Right lobe of liver (tissue), 6 donors: Measurements from ENCODE around the gene UBE2F. TPM values are rescaled to one million over a fixed set of nuclear protein-coding genes. Genes with fewer than 3 reads are reported as not detected.

Source experiments
- ATAC-seq, 4 donors: fragments of 200-7000 bp; cut with Tn5 transposase; one replicate each; pipeline ENCODE4 v1.9.1; 2020; ENCODE audit warnings: mild to moderate bottlenecking in 4 of 4, moderate library complexity in 4 of 4
- DNase-seq, 3 donors: peaks; one replicate each; pipeline ENCODE4 v3.0.0-alpha.2; 2020
- H3K27ac ChIP-seq, 3 donors: fragments of 200-600 bp; one replicate each; pipeline ENCODE4 v1.8.0; 2022
- H3K27me3 ChIP-seq, 2 donors: fragments of 200-600 bp; one replicate each; pipeline ENCODE4 v1.8.0; 2022
- H3K36me3 ChIP-seq, 4 donors: fragments of 200-600 bp; sonication (generic) in 1 of 4; one replicate each; pipeline versions ENCODE4 v1.5.1 to v1.8.0; 2017 to 2022; ENCODE audit warnings: control low read depth in 1 of 4
- H3K4me1 ChIP-seq, 4 donors: fragments of 200-600 bp; sonication (generic) in 1 of 4; one replicate each; pipeline versions ENCODE4 v1.5.1 to v1.8.0; 2017 to 2022; ENCODE audit warnings: control low read depth in 1 of 4
- H3K4me3 ChIP-seq, 3 donors: fragments of 200-600 bp; one replicate each; pipeline ENCODE4 v1.8.0; 2022
- H3K9me3 ChIP-seq, 4 donors: fragments of 200-600 bp; sonication (generic) in 1 of 4; one replicate each; pipeline versions ENCODE4 v1.5.1 to v1.8.0; 2017 to 2022; ENCODE audit warnings: control low read depth in 1 of 4
- CTCF ChIP-seq, 4 donors: fragments of 200-600 bp in 3 of 4; fragments of 450-650 bp in 1 of 4; IDR thresholded peaks; one replicate each; pipeline versions ENCODE4 v1.5.1 to v1.8.0; 2016 to 2022; ENCODE audit warnings: antibody characterized with exemption in 4 of 4, mild to moderate bottlenecking in 2 of 4
- POLR2A ChIP-seq: fragments of 450-650 bp; IDR thresholded peaks from one replicate; pipeline ENCODE4 v1.6.1; 2017; ENCODE audit warnings: antibody characterized with exemption, mild to moderate bottlenecking
- WGBS: methylation state at CpG from one replicate; pipeline ENCODE4 v1.1.6; 2018; ENCODE audit warnings: low coverage, low lambda C conversion rate; ENCODE audit not compliant: insufficient coverage; ENCODE audit errors: missing lambda C conversion rate; 5-methylcytosine and 5-hydroxymethylcytosine counted together
- intact Hi-C, 2 donors: fragments of 100-400 bp; cut with DNase I; formaldehyde crosslinking; loops; one replicate each; pipeline versions ENCODE4 v1.11.2 to v1.14.1; 2022
- total RNA-seq, 6 experiments: library from RNA; depleted of rRNA in 2 of 6; stranded (reverse); fragments of >200 nt in 2 of 6; fragmentation: NEBNext Ultra II Directional in 3 of 6; extraction: Animal tissue kit (Norgen Biotek cat#: 25700) in 3 of 6; gene quantifications; one replicate each; pipeline versions ENCODE4 v1.1.0 to v1.2.4, GENCODE V29; 2016 to 2023
- donor health status: DM: no; HTN: yes; CAD: no.
- donor health status: DM: no; HTN: no; CAD: no.
- donor health status: DM: no; HTN: no; CAD: no.
- donor health status: DM: no; HTN: yes; CAD: no.
- donor health status: DM: no; HTN: yes; CAD: no.

The UBE2F gene
- total RNA-seq, 6 experiments from 2014 or later, result 23.3 to 44.9 (median 28.3) TPM

- WGBS, result 19% methylated on average over 2 of the region's 2 CpGs
- no peak for TF ChIP-seq CTCF (IDR thresholded peaks at IDR 0.05)
- TF ChIP-seq POLR2A, result no peak
- H3K27ac ChIP-seq, result no peak overlapping the region
- H3K4me1 ChIP-seq, result no peaks in the 10 kb centered on the region
- H3K9me3 ChIP-seq, result no peaks in the 10 kb centered on the region
- DNase-seq, result no peak
- no peak for ATAC-seq
- no peaks in the 10 kb centered on the region for H3K27me3 ChIP-seq
- no peak overlapping the region for H3K4me3 ChIP-seq
- no peaks in the 10 kb centered on the region for H3K36me3 ChIP-seq
- intact Hi-C loops, result no loop called here
Observed at GRCh38 chr2:237983922-237984321, 17.1 kb downstream of the UBE2F start.

DNA sequence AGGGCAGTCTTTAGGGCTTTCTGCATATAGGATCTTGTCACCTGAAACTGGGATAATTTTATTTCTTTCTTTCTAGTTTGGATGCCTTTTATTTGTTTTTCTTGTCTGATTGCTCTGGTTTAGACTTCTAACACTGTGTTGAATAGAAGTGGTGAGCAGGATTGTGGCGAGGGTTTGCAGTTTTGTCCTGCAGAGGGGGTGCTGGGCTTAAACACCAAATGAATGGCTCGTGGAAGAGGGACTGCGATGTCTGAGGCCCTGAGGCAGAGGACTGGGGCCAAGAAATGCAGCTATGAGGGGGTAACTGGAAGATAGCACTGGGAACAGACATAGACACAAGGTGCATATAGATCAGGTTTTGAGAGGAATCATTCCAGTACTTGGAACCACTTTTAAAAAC lies 20.5 kb downstream of the UBE2F start:
- ATAC-seq, result no peak
- no peaks in the 10 kb centered on the region for H3K4me1 ChIP-seq
- peaks cover 0 to 6% (median under 1%) of the 10 kb centered on the region in 4 donors for H3K36me3 ChIP-seq
- no peaks in the 10 kb centered on the region for H3K9me3 ChIP-seq
- no peak overlapping the region for H3K27ac ChIP-seq
- intact Hi-C loops, result no loop called here
- DNase-seq, result no peak
- no peak overlapping the region for H3K4me3 ChIP-seq
- WGBS, result 96% methylated on average over 3 of the region's 3 CpGs
- no peaks in the 10 kb centered on the region for H3K27me3 ChIP-seq
- no peak for TF ChIP-seq POLR2A
- TF ChIP-seq CTCF (IDR thresholded peaks at IDR 0.05), result no peak

- WGBS, result 100% methylated on average over 1 of the region's 1 CpG
- DNase-seq, result no peak
Observed at GRCh38 chr2:237993701-237994100, 26.9 kb downstream of the UBE2F start.

GRCh38 chr2:237995036-237995435 lies 28.2 kb downstream of the UBE2F start:
- no peak overlapping the region for H3K4me3 ChIP-seq
- TF ChIP-seq CTCF (IDR thresholded peaks at IDR 0.05), result no peak
- no peak for TF ChIP-seq POLR2A
- H3K36me3 ChIP-seq, result peaks cover 0 to 13% (median under 1%) of the 10 kb centered on the region in 4 donors
- DNase-seq (no peak), ATAC-seq (no peak)
- no peaks in the 10 kb centered on the region for H3K27me3 ChIP-seq
- no peaks in the 10 kb centered on the region for H3K9me3 ChIP-seq
- 82% methylated on average over 2 of the region's 2 CpGs for WGBS
- no peak overlapping the region for H3K27ac ChIP-seq
- intact Hi-C loops, result no loop called here
- no peaks in the 10 kb centered on the region for H3K4me1 ChIP-seq

More at GRCh38 chr2:237993701-237994100, 26.9 kb downstream of the UBE2F start:
- no peak for ATAC-seq
- intact Hi-C loops, result no loop called here
- H3K4me3 ChIP-seq, result no peak overlapping the region
- TF ChIP-seq CTCF (IDR thresholded peaks at IDR 0.05) (no peak), POLR2A (no peak)
- H3K4me1 ChIP-seq, result no peaks in the 10 kb centered on the region
- H3K27ac ChIP-seq, result no peak overlapping the region
- no peaks in the 10 kb centered on the region for H3K27me3 ChIP-seq
- H3K9me3 ChIP-seq, result no peaks in the 10 kb centered on the region
- peaks cover 0 to 13% (median under 1%) of the 10 kb centered on the region in 4 donors for H3K36me3 ChIP-seq
